ENCODE results near the gene LSM4.
"Not testable (repeated sequence)": the region's sequence is repeated elsewhere in the genome, so short reads cannot be mapped to it uniquely, and the experiment has no call there.

Gene LSM4

GRCh38 chr19:18322759-18323460 is at the start of gene LSM4:
Gene LSM4 (minus strand): TSS chr19:18323076. CDS start chr19:18323020, 56 bp downstream.
- peak; percentile 98 for DNase-seq (ENCODE audit: low spot score)

- no peak for DNase-seq (ENCODE audit: low spot score)
Observed at GRCh38 chr19:18368504-18369222, 45.8 kb upstream of the LSM4 start.

GRCh38 chr19:18366021-18366435 is 43.2 kb upstream of the LSM4 start:
- DNase-seq (ENCODE audit: low spot score) = no peak

- DNase-seq (ENCODE audit: low spot score) = peak; percentile 83
Observed at GRCh38 chr19:18364826-18365528, 42.1 kb upstream of the LSM4 start.

GRCh38 chr19:18364277-18364825 is 41.5 kb upstream of the LSM4 start:
- DNase-seq (ENCODE audit: low spot score) = not testable (repeated sequence)

GRCh38 chr19:18363787-18364186 is 40.9 kb upstream of the LSM4 start:
- no peak for DNase-seq (ENCODE audit: low spot score)

GRCh38 chr19:18362934-18363542 is 40.2 kb upstream of the LSM4 start:
- no peak for DNase-seq (ENCODE audit: low spot score)

GRCh38 chr19:18361646-18362045 is 38.8 kb upstream of the LSM4 start:
- DNase-seq (ENCODE audit: low spot score) = no peak

- DNase-seq (ENCODE audit: low spot score) = no peak
Observed at GRCh38 chr19:18357041-18357440, 34.2 kb upstream of the LSM4 start.

- not testable (repeated sequence) for DNase-seq (ENCODE audit: low spot score)
Observed at GRCh38 chr19:18354743-18355142, 31.9 kb upstream of the LSM4 start.

GRCh38 chr19:18353378-18354005 is 30.6 kb upstream of the LSM4 start:
- no peak for DNase-seq (ENCODE audit: low spot score)

- no peak for DNase-seq (ENCODE audit: low spot score)
Observed at GRCh38 chr19:18351544-18351943, 28.7 kb upstream of the LSM4 start.

GRCh38 chr19:18350490-18350889 is 27.6 kb upstream of the LSM4 start:
- no peak for DNase-seq (ENCODE audit: low spot score)

- peak; percentile 53 for DNase-seq (ENCODE audit: low spot score)
Observed at GRCh38 chr19:18349524-18350128, 26.8 kb upstream of the LSM4 start.

GRCh38 chr19:18348818-18349339 is 26.0 kb upstream of the LSM4 start:
- not testable (repeated sequence) for DNase-seq (ENCODE audit: low spot score)

GRCh38 chr19:18348171-18348570 is 25.3 kb upstream of the LSM4 start:
- DNase-seq (ENCODE audit: low spot score) = no peak

GRCh38 chr19:18346091-18346490 is 23.2 kb upstream of the LSM4 start:
- no peak for DNase-seq (ENCODE audit: low spot score)

- DNase-seq (ENCODE audit: low spot score) = no peak
Observed at GRCh38 chr19:18345296-18345695, 22.4 kb upstream of the LSM4 start.

- no peak for DNase-seq (ENCODE audit: low spot score)
Observed at GRCh38 chr19:18344582-18344950, 21.7 kb upstream of the LSM4 start.

GRCh38 chr19:18342090-18342632 is 19.3 kb upstream of the LSM4 start:
- DNase-seq (ENCODE audit: low spot score) = no peak

All from cerebellar cortex (tissue), 1 donor.